Uterus (tissue), 4 donors: ENCODE data around the gene SEPTIN7. TPM values are rescaled to one million over a fixed set of nuclear protein-coding genes. Genes with fewer than 3 reads are reported as not detected.
A peak's percentile ranks its signal among the peaks of the same experiment; 100 is the strongest.

Source experiments
- DNase-seq, 2 donors: peaks; one replicate each; pipeline ENCODE4 v3.0.0-alpha.2; 2019 to 2020
- H3K27ac ChIP-seq, 2 donors: fragments of 200-600 bp; sonication (generic); 1 replicate in 1 of 2; 2 replicates in 1 of 2; pipeline ENCODE4 v1.5.1; 2016 to 2018
- H3K27me3 ChIP-seq, 2 donors: fragments of 200-600 bp; sonication (generic); one replicate each; pipeline ENCODE4 v1.5.1; 2018 to 2019; ENCODE audit warnings: control low read depth in 1 of 2
- H3K36me3 ChIP-seq, 2 donors: fragments of 200-600 bp; sonication (generic); one replicate each; pipeline ENCODE4 v1.5.1; 2019; ENCODE audit warnings: control low read depth in 1 of 2
- H3K4me1 ChIP-seq, 2 donors: fragments of 200-600 bp; sonication (generic); one replicate each; pipeline ENCODE4 v1.5.1; 2018 to 2019; ENCODE audit warnings: control low read depth in 1 of 2
- H3K4me3 ChIP-seq, 2 donors: fragments of 200-600 bp; sonication (generic); 1 replicate in 1 of 2; 2 replicates in 1 of 2; pipeline ENCODE4 v1.5.1; 2018 to 2019; ENCODE audit warnings: mild to moderate bottlenecking in 1 of 2
- H3K9me3 ChIP-seq, 2 donors: fragments of 200-600 bp; sonication (generic); one replicate each; pipeline ENCODE4 v1.5.1; 2019; ENCODE audit warnings: control low read depth in 1 of 2
- POLR2A ChIP-seq, 2 donors: fragments of 450-650 bp; IDR thresholded peaks; one replicate each; pipeline ENCODE4 v1.6.1; 2016; ENCODE audit warnings: antibody characterized with exemption in 2 of 2, mild to moderate bottlenecking in 1 of 2, moderate library complexity in 1 of 2
- intact Hi-C: fragments of 100-400 bp; cut with DNase I; formaldehyde crosslinking; loops from one replicate; pipeline ENCODE4 v1.15.1; 2023; ENCODE audit warnings: low total_unique reads
- total RNA-seq, 4 donors: library from RNA; depleted of rRNA in 3 of 4; stranded (reverse); fragments of >200 nt in 3 of 4; gene quantifications; one replicate each; pipeline versions ENCODE4 v1.1.0 to v1.2.4, GENCODE V29; 2014 to 2023
- TF ChIP-seq, protein P1 (sequence below), 4 experiments: fragments of 200-600 bp in 2 of 4; fragments of 450-650 bp in 2 of 4; sonication (generic) in 2 of 4; IDR thresholded peaks; one replicate each; pipeline ENCODE4 v1.5.1; 2016 to 2019; ENCODE audit warnings: antibody characterized with exemption in 4 of 4, mild to moderate bottlenecking in 2 of 4, moderate library complexity in 1 of 4
- donor health status: DM: yes; HTN: yes; CAD: no.

The SEPTIN7 gene
- total RNA-seq, 4 donors from 2014 or later, result 251 to 503 (median 267) TPM

DNA sequence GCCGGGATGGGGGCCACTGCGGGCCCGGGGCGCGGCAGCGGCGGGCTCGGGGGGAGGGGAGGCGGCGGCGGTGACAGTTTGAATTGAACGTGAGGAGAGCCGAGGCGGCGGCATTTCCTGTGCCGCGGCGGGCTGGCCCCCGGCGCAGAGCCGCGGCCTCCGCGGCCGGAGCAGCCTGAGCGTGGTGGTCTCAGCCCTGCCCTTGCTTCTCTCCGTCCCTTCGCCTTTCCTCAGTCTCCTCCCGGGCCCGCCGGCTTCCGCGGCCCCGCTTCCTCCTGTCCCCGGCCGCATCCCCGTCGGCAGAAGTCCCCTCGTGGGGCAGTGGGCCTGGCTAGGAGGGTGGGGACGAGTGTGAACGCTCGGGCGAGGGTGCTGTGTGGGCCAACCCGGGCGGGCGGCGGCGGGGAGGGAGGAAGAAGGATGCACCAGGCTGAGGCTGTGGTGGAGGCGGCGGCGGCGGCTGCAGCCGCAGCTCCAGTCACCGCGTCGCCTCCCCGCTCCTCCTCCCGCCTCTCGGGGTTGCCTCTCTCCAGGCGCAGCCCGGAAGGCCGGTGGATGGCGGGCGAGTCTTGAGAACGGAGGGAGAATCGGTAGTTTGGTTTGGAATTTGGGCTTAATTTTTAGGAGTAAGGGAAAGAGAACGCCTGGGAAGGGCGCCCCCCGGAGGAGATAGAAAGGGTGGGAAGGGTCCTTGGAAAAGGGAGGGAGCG lies 690 bp downstream of the SEPTIN7 start:
- Histone ChIP-seq H3K4me1 (no peaks in the 10 kb centered on the region), H3K9me3 (no peaks in the 10 kb centered on the region), H3K36me3 (no peaks in the 10 kb centered on the region), H3K27ac (peak overlapping the region; percentile 98 to 99), H3K4me3 (peak overlapping the region; percentile 90 to 98), H3K27me3 (no peaks in the 10 kb centered on the region)
- intact Hi-C loops, result no loop called here
- TF ChIP-seq, protein P1, sequence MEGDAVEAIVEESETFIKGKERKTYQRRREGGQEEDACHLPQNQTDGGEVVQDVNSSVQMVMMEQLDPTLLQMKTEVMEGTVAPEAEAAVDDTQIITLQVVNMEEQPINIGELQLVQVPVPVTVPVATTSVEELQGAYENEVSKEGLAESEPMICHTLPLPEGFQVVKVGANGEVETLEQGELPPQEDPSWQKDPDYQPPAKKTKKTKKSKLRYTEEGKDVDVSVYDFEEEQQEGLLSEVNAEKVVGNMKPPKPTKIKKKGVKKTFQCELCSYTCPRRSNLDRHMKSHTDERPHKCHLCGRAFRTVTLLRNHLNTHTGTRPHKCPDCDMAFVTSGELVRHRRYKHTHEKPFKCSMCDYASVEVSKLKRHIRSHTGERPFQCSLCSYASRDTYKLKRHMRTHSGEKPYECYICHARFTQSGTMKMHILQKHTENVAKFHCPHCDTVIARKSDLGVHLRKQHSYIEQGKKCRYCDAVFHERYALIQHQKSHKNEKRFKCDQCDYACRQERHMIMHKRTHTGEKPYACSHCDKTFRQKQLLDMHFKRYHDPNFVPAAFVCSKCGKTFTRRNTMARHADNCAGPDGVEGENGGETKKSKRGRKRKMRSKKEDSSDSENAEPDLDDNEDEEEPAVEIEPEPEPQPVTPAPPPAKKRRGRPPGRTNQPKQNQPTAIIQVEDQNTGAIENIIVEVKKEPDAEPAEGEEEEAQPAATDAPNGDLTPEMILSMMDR (IDR thresholded peaks at IDR 0.05), result peak; percentile 39 to 70 (median 47)
- TF ChIP-seq POLR2A (IDR thresholded peaks at IDR 0.05), result no peak
- DNase-seq, result peak; percentile 60 to 66

DNA sequence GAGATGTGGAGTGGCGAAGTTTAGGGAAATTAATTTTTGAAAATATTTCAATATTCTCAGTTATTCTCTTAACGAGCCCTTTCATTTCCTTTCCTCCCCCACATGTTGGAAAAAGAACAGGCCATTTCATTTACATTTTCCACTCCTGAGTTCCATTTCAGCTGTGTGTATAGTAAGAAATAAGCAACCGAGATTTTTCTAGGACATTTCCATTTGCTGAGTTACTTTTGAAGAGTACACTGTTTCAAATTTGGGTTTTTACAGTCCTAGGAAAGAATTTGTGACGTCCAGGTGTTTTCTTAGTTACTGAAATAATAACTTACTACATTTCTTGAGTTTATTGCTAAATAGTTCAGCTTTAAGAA lies 1.2 kb downstream of the SEPTIN7 start:
- no peaks in the 10 kb centered on the region for H3K4me1 ChIP-seq
- intact Hi-C loops, result no loop called here
- H3K9me3 ChIP-seq, result no peaks in the 10 kb centered on the region
- peak overlapping the region; percentile 98 to 99 for H3K27ac ChIP-seq
- H3K27me3 ChIP-seq, result no peaks in the 10 kb centered on the region
- H3K4me3 ChIP-seq, result peak overlapping the region; percentile 90 to 98
- no peaks in the 10 kb centered on the region for H3K36me3 ChIP-seq
- TF ChIP-seq, protein P1 (IDR thresholded peaks at IDR 0.05), result no peak
- no peak for TF ChIP-seq POLR2A (IDR thresholded peaks at IDR 0.05)
- no peak for DNase-seq

DNA sequence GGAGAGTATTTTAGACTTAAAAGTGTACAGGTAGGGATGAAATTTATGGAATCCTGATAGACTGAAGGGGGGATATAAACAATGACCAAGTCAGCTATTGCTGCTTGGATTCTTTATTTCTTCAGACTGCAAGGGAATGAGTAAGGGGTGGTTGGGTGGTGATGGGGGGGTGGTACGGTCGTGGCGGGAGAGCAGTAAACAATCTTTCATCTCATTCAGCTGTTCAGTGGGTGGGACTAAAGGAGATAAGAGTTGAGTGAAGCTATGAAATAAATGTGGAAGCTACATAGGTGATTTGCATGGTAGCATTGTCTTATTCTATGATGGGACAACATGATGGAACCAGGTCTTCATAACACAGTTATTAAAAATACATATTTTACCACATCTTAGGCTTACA lies 1.8 kb downstream of the SEPTIN7 start:
- no peak for DNase-seq
- no peaks in the 10 kb centered on the region for H3K9me3 ChIP-seq
- intact Hi-C loops, result no loop called here
- H3K27me3 ChIP-seq, result no peaks in the 10 kb centered on the region
- H3K4me1 ChIP-seq, result no peaks in the 10 kb centered on the region
- TF ChIP-seq POLR2A (IDR thresholded peaks at IDR 0.05), result no peak
- TF ChIP-seq, protein P1 (IDR thresholded peaks at IDR 0.05), result no peak
- H3K27ac ChIP-seq, result peak overlapping the region; percentile 98 to 99
- H3K4me3 ChIP-seq, result peak overlapping the region; percentile 90 to 98
- no peaks in the 10 kb centered on the region for H3K36me3 ChIP-seq

DNA sequence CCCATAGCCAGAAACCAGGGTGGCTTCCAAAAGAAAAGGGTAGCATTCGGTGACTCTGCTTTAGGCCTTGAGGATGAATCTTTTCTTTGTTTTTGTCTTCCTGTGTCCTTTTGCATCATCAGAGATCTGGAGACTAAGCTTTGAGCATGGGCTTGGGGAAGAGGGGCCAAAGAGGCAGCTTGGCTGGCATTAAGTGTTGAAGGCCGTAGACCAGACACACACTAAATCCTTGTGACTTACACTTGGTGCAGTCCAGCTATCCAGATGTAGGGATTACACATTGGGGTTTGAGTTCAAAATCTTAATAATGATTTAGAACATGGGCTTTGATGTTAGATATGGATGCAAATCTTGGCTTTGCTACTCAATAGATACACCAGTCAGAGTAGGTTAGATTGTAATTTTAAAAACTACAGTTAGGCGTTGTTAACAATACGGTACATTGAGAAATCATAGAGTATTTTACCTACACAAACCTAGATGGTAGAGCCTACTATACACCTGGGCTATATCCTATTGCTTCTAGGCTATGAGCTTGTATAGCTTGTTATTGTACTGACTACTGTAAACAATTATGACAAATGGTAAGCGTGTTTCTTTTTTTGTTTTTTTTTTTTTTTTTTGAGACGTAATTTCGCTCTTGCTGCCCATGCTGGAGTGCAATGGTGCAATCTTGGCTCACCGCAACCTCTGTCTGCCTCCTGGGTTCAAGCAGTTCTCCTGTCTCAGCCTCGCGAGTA lies 3.5 kb downstream of the SEPTIN7 start:
- DNase-seq, result no peak
- intact Hi-C loops, result no loop called here
- Histone ChIP-seq H3K4me1 (no peaks in the 10 kb centered on the region), H3K27me3 (no peaks in the 10 kb centered on the region), H3K4me3 (no peak overlapping the region), H3K9me3 (no peaks in the 10 kb centered on the region), H3K36me3 (no peaks in the 10 kb centered on the region), H3K27ac (peak overlapping the region in 1 of 2 donors; percentile 98)
- no peak for TF ChIP-seq POLR2A (IDR thresholded peaks at IDR 0.05)
- TF ChIP-seq, protein P1 (IDR thresholded peaks at IDR 0.05), result no peak

DNA sequence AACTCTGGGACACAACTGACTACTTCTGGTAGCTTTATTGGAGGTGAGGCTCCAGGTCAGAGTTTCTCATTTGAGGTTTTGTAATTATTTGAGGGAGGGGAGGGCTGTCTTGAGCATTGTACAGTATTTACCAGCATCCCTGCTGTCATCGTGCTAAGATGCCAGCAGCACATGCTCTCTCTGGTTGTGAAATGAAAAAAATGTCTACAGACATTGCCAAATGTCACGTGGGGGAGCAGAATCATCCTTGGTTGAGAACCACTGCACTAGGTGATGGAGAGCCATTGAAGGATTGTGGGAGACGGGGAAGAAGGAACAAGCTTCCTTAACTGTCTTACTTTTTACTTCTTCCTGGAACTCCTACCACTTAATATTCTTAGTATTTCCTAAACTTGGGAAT lies 5.0 kb downstream of the SEPTIN7 start:
- H3K4me3 ChIP-seq, result no peak overlapping the region
- H3K4me1 ChIP-seq, result no peaks in the 10 kb centered on the region
- no peak for DNase-seq
- no peaks in the 10 kb centered on the region for H3K36me3 ChIP-seq
- no peaks in the 10 kb centered on the region for H3K9me3 ChIP-seq
- no peak for TF ChIP-seq POLR2A (IDR thresholded peaks at IDR 0.05)
- TF ChIP-seq, protein P1 (IDR thresholded peaks at IDR 0.05), result no peak
- intact Hi-C loops, result no loop called here
- no peak overlapping the region for H3K27ac ChIP-seq
- H3K27me3 ChIP-seq, result no peaks in the 10 kb centered on the region
